HG03066 (cell line): ENCODE measurements around the gene DZANK1.
"Not testable (repeated sequence)": the region's sequence is repeated elsewhere in the genome, so short reads cannot be mapped to it uniquely, and the experiment has no call there.

Experiments used
- ATAC-seq: cut with Tn5 transposase; IDR thresholded peaks from one replicate; pipeline ENCODE4 v1.9.1; 2021; ENCODE audit warnings: low read depth; ENCODE audit not compliant: unreplicated experiment

DZANK1 gene

DNA sequence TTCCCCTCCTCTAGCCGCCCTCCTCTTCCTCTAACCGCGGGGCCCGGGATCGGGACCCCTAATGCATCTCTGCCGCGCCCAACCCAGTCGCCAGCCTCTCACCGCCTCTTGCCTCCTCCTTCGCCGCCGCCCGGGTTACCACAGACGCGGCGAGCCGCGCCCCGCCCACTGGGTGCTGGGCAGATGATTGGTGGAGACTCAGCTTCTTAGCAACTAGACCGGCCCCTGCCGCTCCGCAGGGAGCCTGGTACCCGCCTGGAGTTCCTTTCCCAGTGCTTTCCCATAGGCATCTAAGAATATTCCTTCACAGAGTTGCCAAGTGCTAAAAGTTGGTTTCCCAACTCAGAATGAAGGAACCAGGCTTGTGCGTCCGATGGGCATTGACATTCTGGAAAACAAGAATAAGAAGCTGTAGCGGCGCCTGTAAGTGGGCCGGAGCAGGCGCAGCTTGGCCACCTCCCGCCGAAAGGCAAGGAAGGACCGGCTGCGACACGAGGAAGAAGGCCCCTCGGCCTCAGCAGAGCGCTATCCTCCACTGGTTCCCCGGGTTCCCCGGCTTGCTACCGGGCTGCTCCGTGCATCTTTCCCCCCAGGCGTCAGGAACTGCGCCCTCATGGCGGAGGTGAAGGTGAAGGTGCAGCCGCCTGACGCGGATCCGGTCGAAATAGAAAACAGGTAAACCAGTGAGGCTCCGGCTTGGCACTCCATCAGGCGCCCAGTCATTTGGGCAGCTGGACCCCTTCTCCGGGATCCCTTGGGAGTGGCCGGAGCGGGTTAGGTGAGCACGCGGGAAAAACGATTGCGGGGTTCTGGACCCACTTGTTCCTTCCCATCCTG lies at the start of gene DZANK1, which contains the start of gene POLR3F:
Gene DZANK1, minus strand, starts transcription at position 137 of the 837 bp plus-strand sequence. CDS start 1,672 bp downstream, outside the sequence.
Gene POLR3F, plus strand, starts transcription at position 497 of the 837 bp plus-strand sequence. Its CDS starts 117 bp downstream, at position 614.
- peak; percentile 98 for ATAC-seq

DNA sequence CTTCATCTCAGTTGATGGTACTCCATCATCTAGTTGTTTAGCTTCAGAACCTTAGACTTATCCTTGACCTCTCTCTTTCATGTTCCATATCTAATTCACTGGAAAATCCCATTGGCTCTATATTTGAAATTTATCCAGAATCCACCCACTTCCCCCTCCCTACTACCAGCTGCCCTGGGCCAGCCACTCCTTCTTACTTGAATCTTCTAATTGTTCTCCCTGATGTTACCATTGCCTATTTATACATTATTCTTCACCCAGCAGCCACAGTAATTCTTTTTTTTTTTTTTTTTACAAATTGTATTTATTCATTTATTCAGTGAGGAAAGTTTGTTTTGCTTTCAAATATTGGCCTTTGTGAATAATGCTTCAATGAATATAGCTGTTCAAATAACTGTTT lies 49.1 kb upstream of the DZANK1 start:
- no peak for ATAC-seq

DNA sequence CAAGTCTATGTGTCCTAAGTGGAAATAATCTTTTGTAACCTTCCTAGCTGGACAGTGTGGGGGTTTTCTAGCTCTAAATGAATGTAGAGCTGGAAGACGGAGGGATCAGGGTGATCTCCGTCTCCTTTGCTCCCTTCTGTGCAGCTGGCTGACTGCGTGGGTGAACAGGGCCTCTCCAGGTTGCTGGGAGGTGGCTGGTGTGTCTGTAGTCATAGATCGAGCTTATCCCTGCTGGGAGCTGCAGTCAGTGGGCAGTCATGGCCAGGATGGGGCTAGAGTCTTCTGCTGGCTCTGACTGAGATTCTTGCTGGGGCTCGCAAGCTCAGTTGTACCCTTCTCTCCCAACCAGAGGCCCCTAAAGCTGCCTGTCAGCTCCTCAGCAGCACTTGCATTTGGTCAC lies 47.3 kb upstream of the DZANK1 start:
- no peak for ATAC-seq

DNA sequence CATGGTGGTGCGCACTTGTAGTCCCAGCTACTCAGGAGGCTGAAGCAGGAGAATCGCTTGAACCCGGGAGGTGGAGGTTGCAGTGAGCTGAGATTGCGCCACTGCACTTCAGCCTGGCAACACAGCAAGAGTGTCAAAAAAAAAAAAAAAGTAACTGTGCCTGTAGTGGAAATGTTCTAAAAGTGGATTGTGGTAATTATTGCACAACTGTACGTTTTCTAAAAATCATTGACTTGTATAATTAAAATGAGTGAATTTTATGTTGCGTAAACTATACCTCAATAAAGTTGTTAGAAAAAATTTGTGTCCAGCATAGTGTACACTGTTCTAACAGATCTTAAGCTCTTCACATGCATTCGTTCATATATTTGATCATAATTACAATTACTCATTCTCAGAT lies 46.4 kb upstream of the DZANK1 start:
- ATAC-seq = no peak

GRCh38 chr20:18511571-18511970 lies 44.7 kb upstream of the DZANK1 start:
- ATAC-seq = no peak

- ATAC-seq = peak; percentile 95
Measured at GRCh38 chr20:18507218-18508191, 40.7 kb upstream of the DZANK1 start, which contains the start of gene SEC23B. TSS of gene SEC23B (plus strand) at chr20:18507940. CDS start at chr20:18510836, 2,896 bp downstream.

DNA sequence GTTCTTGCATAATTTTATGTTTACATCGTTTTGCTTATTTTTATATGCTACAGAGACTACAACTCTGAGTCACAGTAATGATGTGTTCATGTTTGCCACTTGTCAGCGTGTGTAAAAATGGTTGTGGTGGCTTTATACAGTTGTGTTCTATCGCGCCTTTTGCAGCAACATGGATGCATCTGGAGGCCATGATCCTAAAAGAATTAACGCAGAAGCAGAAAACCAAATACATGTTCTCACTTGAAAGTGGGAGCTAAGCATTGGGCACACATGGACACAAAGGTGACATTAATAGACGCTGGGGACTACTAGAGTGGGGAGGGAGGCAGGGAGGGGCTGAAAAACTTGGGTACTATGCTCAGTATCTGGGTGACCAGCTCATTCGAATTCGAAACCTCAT lies 39.9 kb upstream of the DZANK1 start:
- ATAC-seq = no peak

GRCh38 chr20:18504479-18505060 lies 37.7 kb upstream of the DZANK1 start:
- ATAC-seq = no peak

DNA sequence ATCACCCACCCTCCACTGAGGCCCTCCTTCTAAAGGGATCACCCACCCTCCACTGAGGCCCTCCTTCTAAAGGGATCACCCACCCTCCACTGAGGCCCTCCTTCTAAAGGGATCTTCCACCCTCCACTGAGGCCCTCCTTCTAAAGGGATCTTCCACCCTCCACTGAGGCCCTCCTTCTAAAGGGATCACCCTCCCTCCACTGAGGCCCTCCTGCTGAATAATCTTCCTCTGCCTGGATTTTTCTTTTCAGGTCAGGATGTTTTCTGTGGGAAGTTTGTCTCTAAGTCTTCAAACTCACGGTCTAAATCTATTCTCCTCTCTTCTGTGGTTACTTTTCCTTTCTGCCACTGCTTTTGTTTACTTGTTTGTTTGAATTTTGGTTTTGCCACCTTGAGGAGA lies 34.8 kb upstream of the DZANK1 start:
- not testable (repeated sequence) for ATAC-seq

DNA sequence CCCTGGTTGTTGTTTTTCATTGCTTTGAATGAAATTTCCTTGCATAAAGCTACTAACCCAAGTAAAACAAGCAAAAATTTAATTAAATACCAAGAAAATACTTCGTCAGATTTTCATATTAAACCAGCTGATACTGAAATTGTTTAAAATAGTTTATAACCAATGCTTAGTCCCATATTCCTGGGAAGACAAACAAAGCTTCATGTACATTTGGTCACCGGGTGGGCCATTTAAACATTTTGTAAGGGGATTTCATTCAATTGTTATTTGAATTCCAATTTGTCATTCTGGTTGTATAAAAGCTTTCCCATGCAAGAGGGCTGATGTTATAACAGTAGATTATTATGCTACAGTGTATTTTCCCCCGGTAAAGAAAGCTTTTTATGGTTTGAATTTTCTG lies 30.8 kb upstream of the DZANK1 start:
- ATAC-seq = no peak

- peak; percentile 97 for ATAC-seq
Measured at GRCh38 chr20:18496740-18497592, 30.1 kb upstream of the DZANK1 start, which contains the start of gene RBBP9. TSS of gene RBBP9 (minus strand) at chr20:18497225. CDS start at chr20:18497167, 58 bp downstream.

DNA sequence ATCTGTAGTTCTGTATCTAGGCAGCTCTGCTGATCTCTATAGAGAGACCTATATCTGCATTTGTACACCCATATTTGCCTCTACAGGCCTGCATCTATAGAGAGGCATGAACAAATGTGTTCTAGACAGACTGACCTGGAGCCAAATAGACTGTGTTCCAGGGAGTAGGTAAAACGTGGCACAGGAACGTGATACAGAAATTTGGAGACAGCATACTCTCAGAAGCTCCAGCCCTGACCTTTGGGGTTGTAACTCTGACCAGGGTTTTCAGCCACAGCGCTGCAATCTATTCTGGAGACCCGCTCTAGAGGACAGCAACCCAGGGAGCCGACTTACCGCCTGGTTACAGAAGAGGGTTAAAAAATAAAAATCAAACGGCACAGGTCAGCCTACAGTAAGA lies 29.2 kb upstream of the DZANK1 start:
- ATAC-seq = no peak

DNA sequence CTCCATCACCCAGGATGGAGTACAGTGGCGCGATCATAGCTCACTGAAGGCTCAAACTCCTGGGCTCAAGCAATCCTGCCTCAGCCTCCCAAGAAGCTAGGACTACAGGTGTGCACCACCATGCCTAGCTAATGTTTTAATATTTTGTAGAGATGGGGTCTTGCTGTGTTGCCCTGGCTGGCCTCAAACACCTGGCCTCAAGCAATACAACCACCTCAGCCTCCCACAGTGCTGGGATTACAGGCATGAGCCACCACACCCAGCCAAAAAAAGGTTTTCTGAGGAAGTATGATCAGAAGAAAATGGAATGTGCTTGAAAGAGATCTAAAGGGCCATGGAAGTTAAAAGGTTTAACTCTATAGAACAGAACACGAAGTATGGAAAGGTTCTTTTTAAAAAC lies 21.5 kb upstream of the DZANK1 start:
- no peak for ATAC-seq

GRCh38 chr20:18481596-18481995 lies 14.8 kb upstream of the DZANK1 start:
- no peak for ATAC-seq

GRCh38 chr20:18477821-18478220 lies 11.0 kb upstream of the DZANK1 start:
- no peak for ATAC-seq

DNA sequence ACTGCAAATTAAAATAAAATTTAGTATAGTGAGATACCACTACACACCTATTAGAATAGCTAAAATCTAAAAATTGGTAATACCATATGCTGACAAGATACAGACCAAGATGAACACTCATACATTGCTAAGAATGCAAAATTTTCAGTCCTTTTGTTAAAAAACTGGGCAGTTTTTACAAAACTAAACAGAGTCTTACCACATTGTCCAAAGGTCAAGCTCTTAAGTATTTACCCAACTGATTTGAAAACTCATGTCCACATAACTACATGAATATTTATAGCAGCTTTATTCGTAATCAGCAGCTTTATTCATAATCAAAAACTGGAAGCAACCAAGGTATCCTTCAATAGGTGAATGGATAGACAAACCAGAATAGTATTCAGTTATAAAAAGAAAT lies 10.4 kb upstream of the DZANK1 start:
- ATAC-seq = no peak

- ATAC-seq = peak; percentile 29
Measured at GRCh38 chr20:18466574-18466893, 296 bp downstream of the DZANK1 start.

DNA sequence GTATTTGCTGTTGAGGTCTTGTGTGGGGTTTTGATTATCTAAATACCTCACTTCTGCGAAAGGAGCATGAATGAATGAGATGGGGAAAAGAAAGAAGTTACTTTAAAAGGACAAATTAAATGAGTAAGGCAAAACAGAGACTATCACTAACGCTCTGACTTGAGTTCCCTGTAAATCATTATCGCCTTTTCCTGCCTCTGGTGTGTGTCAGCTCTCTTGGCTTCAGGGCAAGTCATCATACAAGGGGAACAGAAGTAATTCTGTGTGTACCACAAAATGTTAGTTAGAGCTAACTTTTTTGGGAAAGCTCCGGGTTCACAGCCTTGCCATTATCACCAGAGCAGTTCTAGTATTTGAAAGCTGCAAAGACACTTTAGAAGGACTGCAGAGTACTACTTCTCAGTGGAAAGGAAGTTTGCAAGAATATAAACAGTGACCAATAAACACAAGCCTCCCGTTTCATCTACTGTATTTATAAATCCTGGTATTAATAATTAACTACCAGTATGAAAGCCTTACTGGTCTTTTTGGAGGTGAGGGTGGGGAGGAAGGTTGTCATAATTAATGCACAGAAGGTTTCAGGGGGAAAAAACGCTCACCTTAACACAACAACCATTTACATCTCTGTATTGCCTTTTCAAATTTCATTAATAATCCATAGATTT lies 1.2 kb downstream of the DZANK1 start:
- ATAC-seq = no peak

GRCh38 chr20:18456600-18456999 lies 10.2 kb downstream of the DZANK1 start:
- ATAC-seq = no peak
